HEK293T (cell line): ENCODE measurements around the gene DOCK2.
"Not testable (repeated sequence)": the region's sequence is repeated elsewhere in the genome, so short reads cannot be mapped to it uniquely, and the experiment has no call there.

Experiments used
- CTCF ChIA-PET: fragments of 350-600 bp; formaldehyde crosslinking; extraction: SDS; loops from one replicate; lab custom pipeline; 2021; ENCODE audit warnings: antibody characterized with exemption, inconsistent platforms; lab: Yijun Ruan, JAX
- POLR2A ChIA-PET: fragments of 350-600 bp; formaldehyde crosslinking; extraction: SDS; loops from one replicate; lab custom pipeline; 2020; ENCODE audit warnings: antibody characterized with exemption, inconsistent platforms; lab: Yijun Ruan, JAX
- DNase-seq: peaks from one replicate; pipeline ENCODE4 v3.0.0; 2012; ENCODE audit warnings: mixed read lengths; ENCODE audit errors: extremely low spot score
- ARNT ChIP-seq: fragments of 450-650 bp; IDR thresholded peaks from 2 replicates; pipeline ENCODE4 v1.6.1; 2017; ENCODE audit warnings: mild to moderate bottlenecking
- BHLHE40 ChIP-seq: fragments of 450-650 bp; IDR thresholded peaks from 2 replicates; pipeline ENCODE4 v1.6.1; 2016; ENCODE audit warnings: mild to moderate bottlenecking, moderate library complexity, borderline replicate concordance
- CTBP1 ChIP-seq: fragments of 450-650 bp; IDR thresholded peaks from 2 replicates; pipeline ENCODE4 v1.6.1; 2016; ENCODE audit warnings: borderline replicate concordance
- ELF4 ChIP-seq: fragments of 450-650 bp; IDR thresholded peaks from 2 replicates; pipeline ENCODE4 v1.6.1; 2017; ENCODE audit warnings: antibody characterized with exemption
- FOXA1 ChIP-seq: fragments of 450-650 bp; IDR thresholded peaks from 2 replicates; pipeline ENCODE4 v1.6.1; 2016; ENCODE audit warnings: mild to moderate bottlenecking
- FOXK2 ChIP-seq: fragments of 450-650 bp; IDR thresholded peaks from 2 replicates; pipeline ENCODE4 v1.6.1; 2016; ENCODE audit warnings: mild to moderate bottlenecking
- FOXM1 ChIP-seq: fragments of 450-650 bp; IDR thresholded peaks from 2 replicates; pipeline ENCODE4 v1.6.1; 2017; ENCODE audit warnings: mild to moderate bottlenecking, borderline replicate concordance
- HDGF ChIP-seq: fragments of 450-650 bp; IDR thresholded peaks from 2 replicates; pipeline ENCODE4 v1.6.1; 2017; ENCODE audit warnings: antibody characterized with exemption, borderline replicate concordance
- L3MBTL2 ChIP-seq: fragments of 450-650 bp; conservative IDR thresholded peaks from 2 replicates; pipeline ENCODE4 v1.6.1; 2016; ENCODE audit warnings: mild to moderate bottlenecking
- LEF1 ChIP-seq: fragments of 450-650 bp; IDR thresholded peaks from 2 replicates; pipeline ENCODE4 v1.6.1; 2017; ENCODE audit warnings: mild to moderate bottlenecking, borderline replicate concordance
- NFRKB ChIP-seq: fragments of 450-650 bp; IDR thresholded peaks from 2 replicates; pipeline ENCODE4 v1.6.1; 2016; ENCODE audit warnings: mild to moderate bottlenecking, moderate library complexity
- SP1 ChIP-seq: fragments of 450-650 bp; IDR thresholded peaks from 2 replicates; pipeline ENCODE4 v1.6.1; 2017
- SUZ12 ChIP-seq: fragments of 450-650 bp; IDR thresholded peaks from 2 replicates; pipeline ENCODE4 v1.6.1; 2016; ENCODE audit warnings: mild to moderate bottlenecking
- TARDBP ChIP-seq: fragments of 450-650 bp; IDR thresholded peaks from 2 replicates; pipeline ENCODE4 v1.6.1; 2016
- ZNF384 ChIP-seq: fragments of 450-650 bp; IDR thresholded peaks from 2 replicates; pipeline ENCODE4 v1.6.1; 2016
- TF ChIP-seq, protein P1 (sequence below): fragments of 450-650 bp; IDR thresholded peaks from 2 replicates; pipeline ENCODE4 v1.6.1; 2016

DOCK2 gene

DNA sequence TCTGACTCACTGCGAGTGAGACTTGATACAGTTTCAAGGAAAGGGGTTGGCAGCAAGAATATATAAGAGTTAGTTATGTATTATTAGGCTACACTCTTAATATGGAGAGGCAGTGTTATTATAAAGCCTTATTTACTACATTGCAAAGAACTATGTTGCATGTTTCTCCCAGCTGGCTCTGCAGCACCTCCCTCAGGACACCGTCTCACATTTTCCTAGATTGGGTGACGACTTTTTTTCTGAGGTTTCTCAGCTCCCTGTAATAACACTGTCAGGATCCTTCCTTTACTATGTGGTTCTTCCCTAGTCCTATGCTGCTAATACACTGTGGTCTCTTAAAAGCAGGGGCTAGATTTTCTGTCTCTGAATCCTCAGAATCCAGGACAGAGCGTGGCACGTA is 189.5 kb downstream of the DOCK2 start:
- ChIA-PET CTCF (interaction anchor here (0.6 to 1.6 kb wide), 2 partner anchors 154 to 1377 kb away, joined by 3 to 6 read pairs; partner anchors contain the start of gene INSYN2B), POLR2A (no interaction called here)
- no peak for DNase-seq
- TF ChIP-seq FOXA1: no peak
- no peak for TF ChIP-seq ELF4
- no peak for TF ChIP-seq ARNT
- TF ChIP-seq TARDBP: no peak
- TF ChIP-seq, protein P1, sequence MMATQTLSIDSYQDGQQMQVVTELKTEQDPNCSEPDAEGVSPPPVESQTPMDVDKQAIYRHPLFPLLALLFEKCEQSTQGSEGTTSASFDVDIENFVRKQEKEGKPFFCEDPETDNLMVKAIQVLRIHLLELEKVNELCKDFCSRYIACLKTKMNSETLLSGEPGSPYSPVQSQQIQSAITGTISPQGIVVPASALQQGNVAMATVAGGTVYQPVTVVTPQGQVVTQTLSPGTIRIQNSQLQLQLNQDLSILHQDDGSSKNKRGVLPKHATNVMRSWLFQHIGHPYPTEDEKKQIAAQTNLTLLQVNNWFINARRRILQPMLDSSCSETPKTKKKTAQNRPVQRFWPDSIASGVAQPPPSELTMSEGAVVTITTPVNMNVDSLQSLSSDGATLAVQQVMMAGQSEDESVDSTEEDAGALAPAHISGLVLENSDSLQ: no peak
- TF ChIP-seq NFRKB: no peak
- no peak for TF ChIP-seq HDGF
- no peak for TF ChIP-seq L3MBTL2

DNA sequence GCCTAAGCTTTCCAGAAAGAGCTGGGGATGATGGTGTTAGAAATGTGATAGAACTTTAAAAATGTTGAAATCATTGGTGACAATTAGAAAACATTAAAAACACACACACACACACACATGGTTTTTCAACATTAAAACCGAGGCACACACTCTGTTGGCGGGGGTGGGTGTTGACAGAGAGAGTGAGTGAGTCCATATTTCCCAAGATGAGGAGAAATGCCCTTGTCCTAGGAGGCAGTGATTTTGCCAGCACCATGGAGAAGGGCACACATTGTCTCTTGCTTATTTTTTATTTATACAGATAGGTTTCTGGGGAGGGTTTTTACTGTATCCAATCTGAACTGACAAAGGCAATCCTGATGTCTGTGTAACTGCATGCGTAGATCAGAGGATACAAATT is 190.7 kb downstream of the DOCK2 start:
- CTCF ChIA-PET: no interaction called here
- no peak for DNase-seq
- POLR2A ChIA-PET: no interaction called here
- TF ChIP-seq ARNT (no peak), FOXK2 (no peak), BHLHE40 (no peak), LEF1 (no peak), NFRKB (no peak), FOXM1 (no peak), SUZ12 (no peak), CTBP1 (no peak), FOXA1 (no peak), TARDBP (no peak), L3MBTL2 (no peak), SP1 (no peak), ELF4 (no peak), ZNF384 (no peak), HDGF (no peak)
- TF ChIP-seq, protein P1: no peak

DNA sequence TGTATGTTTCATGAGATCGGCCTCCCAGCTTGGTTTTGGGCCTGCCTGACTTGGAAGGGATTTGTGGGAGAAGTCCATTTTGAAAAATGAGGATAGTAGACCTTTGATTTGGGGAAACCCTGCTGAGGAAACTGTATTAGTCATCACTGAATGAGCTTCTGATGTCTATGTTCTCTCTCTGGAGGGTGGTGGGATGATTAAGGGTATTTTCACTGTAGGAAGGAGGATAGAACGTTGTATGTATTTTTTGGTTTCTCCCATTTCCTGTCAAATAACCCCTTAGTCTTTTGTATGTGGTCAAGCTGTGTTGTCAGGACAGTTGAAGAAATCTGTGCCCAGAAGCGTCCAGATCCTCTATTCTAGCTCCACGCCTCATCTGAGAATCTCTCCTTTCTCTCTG is 191.3 kb downstream of the DOCK2 start:
- TF ChIP-seq FOXA1: no peak
- no peak for TF ChIP-seq CTBP1
- TF ChIP-seq L3MBTL2: no peak
- no peak for TF ChIP-seq NFRKB
- DNase-seq: no peak
- POLR2A ChIA-PET: no interaction called here
- CTCF ChIA-PET: no interaction called here

DNA sequence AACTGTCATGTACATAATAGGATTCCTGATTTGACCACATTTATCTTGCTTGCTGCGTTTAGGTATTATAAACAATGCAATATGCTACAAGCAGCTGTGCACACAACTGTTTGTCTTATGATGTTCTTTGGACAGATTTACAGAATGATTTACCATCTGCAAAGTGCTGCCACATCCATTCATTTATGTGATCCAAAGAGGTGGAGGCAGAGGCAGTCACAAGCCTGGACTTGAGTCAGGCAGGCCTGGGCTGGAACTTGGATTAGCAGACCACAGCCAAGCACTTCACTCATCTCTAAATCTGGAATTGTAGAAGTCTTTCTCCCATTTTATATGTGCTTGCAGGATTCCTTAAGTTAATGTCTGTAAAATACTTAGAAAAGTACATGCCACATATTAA is 194.3 kb downstream of the DOCK2 start:
- DNase-seq: no peak
- ChIA-PET POLR2A (no interaction called here), CTCF (no interaction called here)
- TF ChIP-seq, protein P1: no peak
- TF ChIP-seq L3MBTL2 (no peak), FOXA1 (no peak), SUZ12 (no peak)

DNA sequence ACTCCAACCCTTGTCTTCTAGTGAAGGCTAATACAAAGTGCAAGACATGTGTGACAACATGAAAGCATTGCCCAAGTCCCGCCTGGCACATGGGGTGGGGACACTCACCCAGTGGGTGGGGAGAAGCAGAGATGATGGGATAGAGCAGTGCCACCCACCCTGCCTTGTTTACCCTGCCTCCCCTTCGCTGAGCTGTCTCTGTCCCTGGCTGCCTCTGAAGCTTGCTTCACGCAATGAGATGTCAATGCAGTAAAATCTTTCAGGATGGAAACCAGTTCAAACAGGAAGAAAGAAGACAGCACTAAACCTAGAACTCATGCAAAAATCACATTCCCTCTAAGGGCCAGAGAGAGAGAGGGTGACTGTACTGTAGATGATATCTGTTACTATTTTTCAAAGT is 195.2 kb downstream of the DOCK2 start:
- no peak for DNase-seq
- ChIA-PET POLR2A (no interaction called here), CTCF (no interaction called here)
- TF ChIP-seq CTBP1: no peak
- no peak for TF ChIP-seq ELF4
- TF ChIP-seq TARDBP: no peak
- no peak for TF ChIP-seq LEF1
- TF ChIP-seq FOXM1: no peak
- no peak for TF ChIP-seq ZNF384
- TF ChIP-seq FOXA1: no peak
- TF ChIP-seq FOXK2: no peak
- TF ChIP-seq NFRKB: no peak
- TF ChIP-seq BHLHE40: no peak
- TF ChIP-seq HDGF: no peak
- TF ChIP-seq, protein P1: no peak
- TF ChIP-seq SP1: no peak
- TF ChIP-seq ARNT: no peak
- no peak for TF ChIP-seq SUZ12
- no peak for TF ChIP-seq L3MBTL2

DNA sequence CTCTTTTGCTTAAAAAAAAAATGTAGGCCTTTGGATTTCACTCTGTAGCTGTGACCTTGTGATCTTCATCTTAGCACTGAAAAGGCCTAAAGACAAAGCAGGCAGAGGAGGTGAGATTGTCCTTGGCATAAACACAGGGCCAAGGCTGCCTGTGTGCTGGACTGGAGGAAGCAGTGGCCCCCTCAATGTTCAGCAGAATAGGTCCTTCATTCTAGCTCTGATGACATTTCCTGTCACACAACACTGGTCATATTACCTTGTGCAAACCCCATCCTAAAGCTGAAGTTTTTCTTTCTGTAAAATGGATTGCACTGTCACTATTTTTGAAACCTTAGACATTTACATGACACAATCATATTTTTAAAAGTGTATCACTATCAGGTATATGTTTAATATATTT is 195.8 kb downstream of the DOCK2 start:
- TF ChIP-seq ARNT (no peak), TARDBP (no peak), FOXA1 (no peak), FOXM1 (no peak), BHLHE40 (no peak), SP1 (no peak), FOXK2 (no peak), CTBP1 (no peak), SUZ12 (no peak), ZNF384 (no peak), L3MBTL2 (no peak), NFRKB (no peak), ELF4 (no peak)
- POLR2A ChIA-PET: no interaction called here
- DNase-seq: no peak
- CTCF ChIA-PET: interaction anchor here (0.7 kb wide), 1 partner anchor 1223 kb away, joined by 3 read pairs; no protein-coding TSS in a partner anchor

DNA sequence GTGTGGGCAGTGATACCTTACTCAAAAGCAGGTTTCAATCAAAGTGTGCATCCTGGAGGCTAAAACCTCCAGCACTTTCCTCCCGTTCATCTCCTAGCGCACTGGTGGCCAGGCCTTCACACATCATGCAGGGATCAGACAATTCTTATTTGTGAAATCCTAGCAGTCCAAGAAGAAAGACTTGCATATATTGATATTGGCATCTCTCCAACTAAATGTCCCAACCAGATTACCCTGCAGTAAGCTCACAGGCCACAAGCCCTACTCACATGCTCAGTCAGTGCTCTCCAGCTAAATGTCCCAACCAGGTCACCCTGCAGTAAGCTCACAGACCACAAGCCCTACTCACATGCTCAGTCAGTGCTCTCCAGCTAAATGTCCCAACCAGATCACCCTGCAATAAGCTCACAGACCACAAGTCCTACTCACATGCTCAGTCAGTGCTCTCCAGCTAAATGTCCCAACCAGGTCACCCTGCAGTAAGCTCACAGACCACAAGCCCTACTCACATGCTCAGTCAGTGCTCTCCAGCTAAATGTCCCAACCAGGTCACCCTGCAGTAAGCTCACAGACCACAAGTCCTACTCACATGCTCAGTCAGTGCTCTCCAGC is 196.7 kb downstream of the DOCK2 start:
- DNase-seq, POLR2A ChIA-PET: not testable (repeated sequence)
- CTCF ChIA-PET: interaction anchor here (0.7 kb wide), 1 partner anchor 1222 kb away, joined by 3 read pairs; no protein-coding TSS in a partner anchor

DNA sequence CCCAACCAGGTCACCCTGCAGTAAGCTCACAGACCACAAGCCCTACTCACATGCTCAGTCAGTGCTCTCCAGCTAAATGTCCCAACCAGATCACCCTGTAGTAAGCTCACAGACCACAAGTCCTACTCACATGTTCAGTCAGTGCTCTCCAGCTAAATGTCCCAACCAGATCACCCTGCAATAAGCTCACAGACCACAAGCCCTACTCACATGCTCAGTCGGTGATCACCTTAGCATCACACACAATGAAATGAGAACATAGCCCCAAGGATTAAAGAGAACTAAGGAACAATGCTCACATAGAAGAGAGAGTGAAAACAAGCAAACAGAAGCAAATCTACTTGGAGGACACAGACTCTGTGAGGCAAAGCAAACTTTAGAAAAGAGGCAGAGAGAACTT is 197.5 kb downstream of the DOCK2 start:
- CTCF ChIA-PET, DNase-seq, POLR2A ChIA-PET: not testable (repeated sequence)
